GM18870 (cell line): ENCODE measurements around the gene BCKDK.
"Not testable (repeated sequence)": the region's sequence is repeated elsewhere in the genome, so short reads cannot be mapped to it uniquely, and the experiment has no call there.

Experiments
- ATAC-seq: cut with Tn5 transposase; IDR thresholded peaks from one replicate; pipeline ENCODE4 v1.9.1; 2021; ENCODE audit warnings: moderate library complexity; ENCODE audit not compliant: unreplicated experiment

The BCKDK gene

DNA sequence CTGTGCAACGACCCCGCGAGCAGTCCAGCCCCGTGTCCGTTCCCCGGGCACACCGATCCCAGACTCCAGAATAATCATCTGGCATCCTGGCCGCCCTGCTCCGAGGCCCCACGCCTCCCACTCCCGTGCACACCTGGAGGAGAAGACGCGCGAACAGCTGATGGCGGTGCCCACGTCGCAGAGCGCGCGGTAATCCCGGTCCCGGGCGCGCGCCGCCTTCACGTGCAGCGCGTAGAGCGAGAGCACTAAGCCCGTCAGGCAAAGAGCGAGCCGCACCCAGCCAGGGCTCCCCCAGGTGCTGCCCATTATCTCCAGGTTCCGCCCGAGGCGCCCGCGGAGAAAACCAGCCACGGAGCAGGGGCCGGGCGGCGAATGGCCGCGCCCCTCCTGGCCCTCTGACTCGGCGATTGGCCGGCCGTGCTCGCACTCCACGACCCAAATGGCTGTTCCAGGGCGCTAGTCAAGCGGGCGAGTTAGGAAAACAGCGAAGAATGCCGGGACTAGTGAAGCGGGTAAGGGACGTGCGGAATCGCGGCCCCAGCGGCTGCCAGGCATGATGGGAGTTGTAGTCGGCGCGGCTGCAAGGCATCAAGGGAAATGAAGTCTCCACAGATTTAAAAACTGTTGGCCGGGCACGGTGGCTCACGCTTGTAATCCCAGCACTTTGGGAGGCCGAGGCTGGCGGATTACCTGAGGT is 13.6 kb upstream of the BCKDK start, which contains the start of gene VKORC1:
Gene VKORC1, minus strand, starts transcription at position 374 of the 697 bp plus-strand sequence. Its CDS starts 68 bp downstream, at position 306.
- peak; percentile 78 for ATAC-seq

DNA sequence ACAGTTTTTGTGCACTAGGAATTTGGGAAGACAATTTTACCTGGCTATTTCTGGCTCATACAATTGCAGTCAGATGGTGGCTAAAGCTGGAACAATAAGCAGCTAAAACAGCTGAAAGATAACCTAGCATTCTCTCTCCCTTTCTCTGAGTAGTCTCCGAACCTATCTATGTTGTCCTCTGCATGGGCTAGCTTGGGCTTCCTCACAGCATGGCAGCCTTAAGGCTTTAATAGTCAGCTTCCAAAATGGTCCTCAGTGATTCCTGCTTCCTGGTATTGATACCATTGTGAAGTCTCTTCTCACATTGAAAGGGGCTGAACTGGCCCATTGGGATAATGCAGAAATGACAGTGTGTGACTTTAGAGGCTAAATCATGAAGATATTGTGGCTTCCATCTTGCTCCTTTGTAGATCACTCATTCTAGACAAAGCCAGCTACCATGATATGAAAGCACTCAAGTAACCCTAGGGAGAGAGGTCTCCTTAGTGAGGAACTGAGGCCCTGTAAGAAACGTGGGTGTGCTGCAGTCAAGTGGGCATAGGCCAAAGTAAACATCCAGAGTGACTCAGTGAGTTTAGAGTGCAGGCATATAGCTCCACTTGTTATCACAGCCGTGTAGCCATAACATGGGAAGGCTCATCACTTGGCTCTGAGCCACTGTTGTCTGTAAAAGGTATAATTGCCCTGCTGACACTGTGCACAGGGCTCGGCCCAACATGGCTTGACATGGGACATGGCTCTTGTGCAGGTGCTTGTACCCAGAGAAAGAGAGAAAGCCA is 8.1 kb upstream of the BCKDK start:
- no peak for ATAC-seq

DNA sequence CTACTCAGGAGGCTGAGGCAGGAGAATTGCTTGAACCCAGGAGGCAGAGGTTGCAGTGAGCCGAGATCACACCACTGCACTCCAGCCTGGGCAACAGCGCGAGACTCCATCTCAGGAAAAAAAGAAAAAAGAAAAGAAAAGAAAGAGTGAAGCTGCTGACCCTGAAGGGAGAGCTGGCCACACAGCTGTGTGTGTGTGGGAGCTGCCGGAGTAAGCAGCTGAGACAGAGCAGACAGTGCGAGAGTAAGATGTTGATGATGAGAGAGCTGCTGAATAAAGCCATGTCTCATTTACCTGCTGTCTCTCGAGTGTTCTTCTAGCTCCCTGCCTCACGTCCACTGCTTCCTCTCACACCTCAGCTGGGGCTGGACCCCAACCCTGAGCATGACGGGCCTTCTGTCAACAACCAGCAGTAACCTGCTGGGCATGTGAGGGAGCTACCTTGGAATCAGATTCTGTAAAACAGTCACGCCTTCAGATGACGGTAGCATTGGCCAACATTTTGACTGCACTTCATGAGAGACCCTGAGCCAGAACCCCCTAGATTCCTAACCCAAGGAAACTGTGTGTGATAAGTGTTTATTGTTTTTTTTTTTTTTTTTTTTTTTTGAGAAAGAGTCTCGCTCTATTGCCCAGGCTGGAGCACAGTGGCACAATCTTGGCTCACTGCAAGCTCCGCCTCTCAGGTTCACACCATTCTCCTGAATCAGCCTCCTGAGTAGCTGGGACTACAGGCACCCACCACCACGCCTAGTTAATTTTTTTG is 7.1 kb upstream of the BCKDK start:
- not testable (repeated sequence) for ATAC-seq

DNA sequence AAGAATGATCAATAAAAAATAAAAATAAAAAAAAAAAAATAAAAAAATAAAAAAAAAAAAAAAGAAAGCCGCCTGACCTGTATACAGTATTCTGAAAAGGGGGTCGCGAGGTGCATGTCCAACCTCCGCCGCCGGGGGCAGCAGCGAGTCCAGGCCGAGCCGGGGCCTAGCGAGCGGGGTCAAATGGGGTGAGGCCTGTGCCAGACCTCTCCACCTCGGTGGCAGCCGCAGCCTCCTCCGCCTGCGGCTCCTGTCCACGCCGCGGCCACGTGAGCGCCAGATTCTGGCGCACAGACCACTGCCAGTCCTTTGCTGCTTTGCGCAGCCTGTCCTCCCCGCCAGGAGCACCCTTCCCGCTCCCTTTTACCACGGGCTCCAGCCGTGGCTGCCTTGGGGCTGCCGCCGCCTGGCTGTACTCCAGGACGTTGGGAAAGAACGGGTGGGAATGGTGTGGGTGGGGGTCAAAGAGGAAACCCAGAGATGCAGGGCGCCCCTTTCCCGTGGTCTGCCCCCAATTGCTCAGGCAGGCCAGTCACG is 2.4 kb upstream of the BCKDK start:
- no peak for ATAC-seq

DNA sequence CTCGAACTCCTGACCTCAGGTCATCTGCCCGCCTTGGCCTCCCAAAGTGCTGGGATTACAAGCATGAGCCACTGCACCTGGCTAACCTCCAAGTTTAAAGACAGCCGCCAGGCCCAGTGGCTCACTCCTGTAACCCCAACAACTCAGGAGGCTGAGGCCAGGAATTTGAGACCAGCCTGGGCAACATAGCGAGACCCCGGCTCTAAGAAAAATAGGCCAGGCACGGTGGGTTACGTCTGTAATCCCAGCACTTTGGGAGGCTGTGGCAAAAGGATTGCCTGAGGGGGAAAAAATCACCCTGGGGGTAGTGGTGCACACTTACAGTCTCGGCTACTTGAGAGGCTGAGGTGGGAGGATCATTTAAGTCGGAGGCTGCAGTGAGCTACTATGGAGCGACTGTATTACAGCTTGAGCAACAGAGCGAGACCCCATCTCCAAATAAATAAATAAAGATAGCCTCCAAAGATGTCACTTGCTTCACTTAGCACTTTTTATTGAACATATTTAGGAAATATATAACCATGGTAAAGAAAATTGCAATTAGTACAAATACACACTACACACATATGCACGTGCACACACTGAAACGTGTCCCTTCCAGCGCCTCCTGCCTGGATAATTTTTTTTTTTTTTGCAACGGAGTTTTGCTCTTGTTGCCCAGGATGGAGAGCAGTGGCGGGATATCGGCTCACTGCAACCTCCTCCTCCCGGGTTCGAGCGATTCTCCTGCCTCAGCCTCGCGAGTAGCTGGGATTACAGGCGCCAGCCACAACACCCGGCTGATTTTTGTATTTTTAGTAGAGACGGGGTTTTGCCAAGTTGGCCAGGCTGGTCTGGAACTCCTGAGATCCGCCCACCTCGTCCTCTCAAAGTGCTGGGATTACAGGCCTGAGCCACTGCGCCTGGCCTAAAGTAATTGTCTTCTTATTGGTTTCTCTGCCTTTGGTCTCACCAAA is 1.4 kb upstream of the BCKDK start:
- no peak for ATAC-seq

DNA sequence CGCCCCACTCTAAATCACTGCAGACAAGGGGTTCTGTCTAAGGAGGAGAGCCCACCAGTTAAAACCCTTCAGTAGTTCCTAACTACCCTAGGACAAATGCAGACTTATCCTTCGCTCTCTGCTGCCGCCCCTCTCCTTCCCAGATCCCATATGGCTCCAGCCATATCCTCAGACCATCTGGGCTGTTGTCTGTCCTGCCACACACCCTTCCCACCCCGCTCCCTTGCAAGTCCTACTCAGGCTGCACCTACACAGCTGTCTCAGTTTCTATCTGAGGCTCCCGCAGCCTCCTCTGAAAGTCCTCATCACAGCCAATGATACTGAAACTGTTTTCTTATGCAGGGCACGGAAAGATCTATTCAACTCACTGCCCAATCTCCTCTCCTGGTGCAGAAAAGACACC is 720 bp upstream of the BCKDK start:
- ATAC-seq = peak; percentile 59

DNA sequence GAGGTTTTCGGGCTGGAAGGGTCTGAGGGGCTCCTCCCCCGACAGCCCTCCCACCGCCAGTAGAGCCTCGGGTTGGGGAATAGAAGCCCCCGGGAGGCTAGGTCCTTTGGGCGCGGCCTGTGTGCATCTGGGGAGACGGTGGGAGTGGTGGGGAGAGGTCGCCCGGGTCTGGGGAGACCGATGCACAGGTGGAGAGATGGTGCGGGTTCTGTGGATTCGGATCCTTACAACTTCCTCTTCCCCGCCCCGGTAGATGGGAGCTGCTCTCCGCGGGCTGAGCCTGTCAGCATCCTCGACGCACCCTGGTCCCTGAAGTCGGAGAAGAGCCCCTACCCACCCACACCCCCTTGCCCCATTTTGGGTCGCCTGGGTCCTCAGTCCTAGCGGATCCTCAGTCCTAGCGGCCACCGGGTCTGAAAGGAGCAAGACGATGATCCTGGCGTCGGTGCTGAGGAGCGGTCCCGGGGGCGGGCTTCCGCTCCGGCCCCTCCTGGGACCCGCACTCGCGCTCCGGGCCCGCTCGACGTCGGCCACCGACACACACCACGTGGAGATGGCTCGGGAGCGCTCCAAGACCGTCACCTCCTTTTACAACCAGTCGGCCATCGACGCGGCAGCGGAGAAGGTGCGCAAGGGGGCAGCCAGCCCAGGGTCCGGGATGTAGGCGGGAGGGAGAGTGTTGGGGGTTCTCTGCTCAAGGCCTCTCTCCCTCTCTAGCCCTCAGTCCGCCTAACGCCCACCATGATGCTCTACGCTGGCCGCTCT is 790 bp downstream of the BCKDK start:
- no peak for ATAC-seq

DNA sequence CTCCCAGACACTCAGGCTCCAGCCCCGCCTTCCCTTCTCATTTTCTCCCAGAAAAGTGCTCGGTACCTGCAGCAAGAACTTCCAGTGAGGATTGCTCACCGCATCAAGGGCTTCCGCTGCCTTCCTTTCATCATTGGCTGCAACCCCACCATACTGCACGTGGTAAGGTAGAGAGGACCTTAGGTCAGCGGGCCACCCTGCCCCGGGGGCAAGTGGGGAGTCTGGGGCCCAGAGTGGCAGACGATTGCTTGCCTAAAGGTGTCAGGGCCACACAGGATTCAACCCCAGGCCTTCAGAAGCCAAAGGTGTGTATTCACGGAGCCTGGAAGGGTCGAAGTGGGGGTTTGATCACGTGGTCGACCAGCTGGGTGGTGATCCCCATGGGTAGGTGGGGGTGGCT is 1.4 kb downstream of the BCKDK start:
- ATAC-seq = no peak

DNA sequence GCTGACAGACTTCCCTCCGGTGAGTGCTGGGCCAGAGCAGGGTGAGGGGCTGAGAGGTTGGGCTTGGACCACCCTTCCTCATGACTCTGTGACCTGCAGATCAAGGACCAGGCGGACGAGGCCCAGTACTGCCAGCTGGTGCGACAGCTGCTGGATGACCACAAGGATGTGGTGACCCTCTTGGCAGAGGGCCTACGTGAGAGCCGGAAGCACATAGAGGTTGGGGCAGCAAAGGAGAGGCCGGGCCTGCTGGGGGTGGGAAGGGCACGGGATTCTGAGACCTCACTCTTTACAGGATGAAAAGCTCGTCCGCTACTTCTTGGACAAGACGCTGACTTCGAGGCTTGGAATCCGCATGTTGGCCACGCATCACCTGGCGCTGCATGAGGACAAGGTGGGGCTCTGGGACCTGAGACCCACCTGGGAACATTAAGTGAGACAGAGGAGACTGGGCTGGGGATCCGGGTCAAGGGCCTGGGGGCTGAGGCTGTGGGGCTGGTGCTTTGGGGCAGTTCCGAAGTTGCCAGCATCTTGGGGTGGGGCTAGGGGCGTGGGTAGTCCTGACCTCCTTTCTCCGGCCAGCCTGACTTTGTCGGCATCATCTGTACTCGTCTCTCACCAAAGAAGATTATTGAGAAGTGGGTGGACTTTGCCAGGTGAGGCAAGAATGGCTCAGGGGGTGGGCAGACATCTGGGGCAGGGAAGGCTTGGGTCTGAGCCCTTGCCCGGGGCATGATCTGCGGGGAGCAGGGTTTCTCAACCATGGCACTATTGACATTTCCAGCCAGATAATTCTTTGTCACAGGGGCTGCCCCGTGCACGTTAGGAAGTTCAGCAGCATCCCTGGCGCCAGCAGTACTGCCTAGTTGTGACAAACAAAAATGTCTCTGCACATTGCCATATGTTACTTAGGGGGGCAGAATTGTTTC is 2.2 kb downstream of the BCKDK start:
- no peak for ATAC-seq

DNA sequence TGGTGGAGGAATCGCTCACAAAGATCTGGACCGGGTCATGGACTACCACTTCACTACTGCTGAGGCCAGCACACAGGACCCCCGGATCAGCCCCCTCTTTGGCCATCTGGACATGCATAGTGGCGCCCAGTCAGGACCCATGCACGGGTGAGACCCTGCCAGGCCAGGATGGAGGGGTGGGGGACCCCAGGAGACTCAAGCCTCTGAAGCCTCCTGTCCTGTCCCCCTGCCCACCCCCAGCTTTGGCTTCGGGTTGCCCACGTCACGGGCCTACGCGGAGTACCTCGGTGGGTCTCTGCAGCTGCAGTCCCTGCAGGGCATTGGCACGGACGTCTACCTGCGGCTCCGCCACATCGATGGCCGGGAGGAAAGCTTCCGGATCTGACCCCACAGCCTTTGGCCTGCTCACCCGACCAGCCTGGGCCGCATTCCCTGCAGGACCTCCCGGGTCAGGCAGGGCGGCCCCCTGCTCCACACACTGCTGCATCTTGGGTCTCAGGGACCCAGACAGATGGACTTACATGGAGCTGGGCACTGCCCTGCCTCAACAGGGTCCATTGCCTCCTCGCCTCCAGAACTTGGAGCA is 3.8 kb downstream of the BCKDK start:
- ATAC-seq = no peak

DNA sequence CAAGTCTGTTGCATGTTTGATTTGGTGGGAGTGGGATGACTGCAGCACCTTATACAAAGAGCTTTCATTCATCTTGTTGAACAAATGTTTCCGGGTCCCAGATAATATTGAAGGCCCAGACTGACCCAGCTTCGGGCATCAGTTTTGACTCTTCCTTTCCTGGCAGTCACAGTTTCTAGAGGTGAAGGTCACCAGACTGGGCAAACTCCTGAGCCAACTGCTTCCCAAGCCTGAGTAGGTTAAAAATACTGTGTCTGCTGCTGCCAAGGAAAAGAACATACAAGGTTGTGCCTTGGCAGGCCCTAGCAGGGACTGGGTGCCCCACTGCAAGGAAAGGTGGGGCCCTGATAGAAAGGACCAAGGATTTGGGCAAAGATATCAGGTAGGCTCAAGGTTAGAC is 4.5 kb downstream of the BCKDK start:
- ATAC-seq = no peak

DNA sequence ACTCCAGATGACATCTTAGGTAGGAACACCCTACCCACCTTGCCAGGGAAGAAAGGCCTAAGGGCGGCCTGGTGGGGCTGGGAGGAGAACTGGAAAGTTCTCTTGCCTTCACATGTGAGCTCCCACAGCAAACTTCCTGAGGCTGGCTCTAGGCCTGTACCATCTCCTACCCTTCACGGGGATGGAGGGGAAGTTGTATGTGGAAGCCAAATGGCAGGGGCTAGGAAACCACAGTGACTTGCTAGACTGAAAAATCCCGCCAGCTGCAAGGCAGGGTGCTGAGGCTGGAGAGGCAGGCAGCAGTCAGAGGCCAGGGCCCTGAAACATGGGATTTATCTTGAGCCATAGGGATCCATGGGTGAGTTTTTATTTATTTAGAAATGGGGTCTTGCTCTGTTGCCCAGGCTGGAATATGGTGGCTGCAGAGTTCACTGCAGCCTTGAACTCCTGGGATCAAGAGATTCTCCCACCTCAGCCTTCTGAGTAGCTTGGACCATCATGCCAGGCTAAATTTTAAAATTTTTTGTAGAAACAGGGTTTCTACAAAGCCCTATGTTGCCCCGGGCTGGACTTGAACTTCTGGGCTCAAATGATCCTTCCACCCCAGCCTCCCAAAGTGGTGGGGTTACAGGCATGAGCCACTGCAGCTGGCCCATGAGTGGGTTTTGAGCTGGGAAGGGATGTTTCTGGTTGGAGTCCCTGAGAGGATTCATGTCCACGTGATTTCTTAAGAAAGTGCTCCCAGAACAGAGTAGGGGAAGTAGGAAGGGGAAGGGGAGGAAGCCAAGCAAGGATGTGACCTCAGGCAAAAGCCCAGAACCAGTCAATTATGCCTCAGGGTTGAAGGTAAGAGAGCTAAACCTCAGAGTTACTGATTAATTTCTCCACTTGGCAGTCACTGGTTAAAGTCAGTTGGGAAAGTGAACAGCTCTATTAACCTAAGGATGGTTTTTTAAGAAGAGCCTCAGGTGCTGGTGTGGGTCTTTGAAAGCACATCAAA is 5.2 kb downstream of the BCKDK start:
- ATAC-seq = no peak

DNA sequence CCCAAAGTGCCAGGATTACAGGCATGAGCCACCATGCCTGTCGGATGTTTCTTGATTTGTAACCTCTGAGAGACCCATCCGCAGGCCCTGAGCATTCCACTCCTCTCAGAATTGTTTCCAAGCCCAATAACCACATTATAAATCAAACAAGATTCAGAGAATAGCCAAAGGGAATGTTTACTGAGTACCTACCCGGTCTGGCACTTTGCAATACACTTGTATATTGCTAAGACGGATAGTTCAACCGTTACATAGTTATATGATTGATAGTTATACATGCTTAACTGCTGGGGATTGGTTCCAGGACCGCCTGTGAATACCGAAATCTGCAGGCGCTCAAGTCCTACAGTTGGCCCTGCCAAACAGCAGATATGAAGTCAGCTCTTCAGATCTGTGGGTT is 6.3 kb downstream of the BCKDK start:
- ATAC-seq = no peak

DNA sequence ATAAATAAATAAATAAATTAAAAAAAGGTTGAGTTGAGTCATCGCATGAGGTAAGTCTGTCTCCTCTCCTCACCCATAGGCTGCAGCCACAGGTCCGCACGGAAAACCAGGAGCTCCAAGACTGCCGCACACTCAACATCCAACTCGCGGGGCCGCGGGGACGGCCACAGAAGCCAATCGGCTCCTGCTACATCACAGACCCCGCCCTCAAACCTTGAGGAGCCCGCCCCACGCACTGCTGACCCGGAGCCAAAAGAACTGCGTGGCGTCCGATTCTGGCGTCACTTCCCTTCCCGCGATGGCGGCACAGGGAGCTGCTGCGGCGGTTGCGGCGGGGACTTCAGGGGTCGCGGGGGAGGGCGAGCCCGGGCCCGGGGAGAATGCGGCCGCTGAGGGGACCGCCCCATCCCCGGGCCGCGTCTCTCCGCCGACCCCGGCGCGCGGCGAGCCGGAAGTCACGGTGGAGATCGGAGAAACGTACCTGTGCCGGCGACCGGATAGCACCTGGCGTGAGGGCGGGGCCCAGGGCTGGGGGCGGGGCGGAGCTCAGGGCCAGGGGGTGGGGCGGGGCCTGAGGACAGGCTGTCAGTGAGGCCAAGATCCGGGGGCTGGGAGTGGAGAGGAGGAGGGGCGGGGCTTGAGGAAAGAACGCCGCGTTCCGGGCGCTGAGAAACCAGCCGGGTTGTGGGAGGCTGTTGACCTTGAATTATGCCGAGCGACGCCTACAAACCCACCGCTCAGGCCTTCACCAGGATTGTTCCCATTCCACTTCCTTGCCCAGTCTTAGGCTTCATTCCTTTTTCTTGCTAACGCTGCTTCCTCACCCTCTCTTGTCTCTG is 9.4 kb downstream of the BCKDK start, which contains the start of gene KAT8:
Gene KAT8, plus strand, starts transcription at position 281 of the 839 bp plus-strand sequence. Its CDS starts 18 bp downstream, at position 299.
- ATAC-seq = peak; percentile 84

DNA sequence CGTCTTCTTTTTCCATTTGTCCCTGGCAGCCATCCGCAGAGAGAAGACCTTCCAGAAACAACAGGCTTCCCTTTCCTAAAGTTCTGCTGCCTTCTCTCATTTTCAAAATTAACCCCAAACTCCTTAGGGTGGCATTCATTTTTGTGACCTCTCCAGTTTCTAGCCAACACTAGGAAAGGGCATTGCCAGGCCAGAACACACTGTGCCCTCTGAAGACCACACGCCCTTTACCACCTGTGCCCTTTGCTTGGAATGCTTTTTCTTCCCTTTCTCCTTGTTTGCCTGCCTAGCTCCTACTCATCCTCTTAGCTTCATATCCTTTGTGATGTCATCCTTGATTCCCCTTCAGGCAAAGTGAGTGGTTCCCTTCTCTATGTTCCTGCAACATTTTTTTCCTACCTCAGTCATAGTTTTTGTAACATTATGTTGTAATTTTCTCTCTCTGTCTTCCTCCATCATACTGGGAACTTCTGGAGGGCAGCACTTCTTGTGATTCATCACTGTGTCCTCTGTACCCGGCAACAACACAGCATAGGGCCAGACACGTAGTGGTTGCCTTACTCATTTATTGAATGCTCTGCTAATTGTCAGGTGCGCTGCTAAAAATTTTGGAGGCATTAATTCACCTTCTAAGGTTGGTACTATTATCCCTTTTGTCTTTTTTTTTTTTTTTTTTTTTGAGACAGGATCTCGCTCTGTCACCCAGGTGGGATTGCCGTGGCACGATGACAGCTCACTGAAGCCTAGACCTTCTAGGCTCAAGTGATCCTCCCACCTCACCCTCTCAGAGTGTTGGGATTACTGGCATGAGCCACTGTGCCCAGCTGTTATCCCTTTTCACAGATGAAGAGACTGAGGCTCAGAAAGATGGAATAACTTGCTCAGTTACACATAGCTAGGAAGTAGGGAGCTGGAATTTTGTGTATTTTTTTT is 10.3 kb downstream of the BCKDK start:
- no peak for ATAC-seq
